GM10266 (cell line): ENCODE measurements around the gene MYOCD.

ENCODE experiments used
- DNase-seq: peaks from one replicate; pipeline ENCODE4 v3.0.0; 2012; ENCODE audit errors: extremely low spot score
- CTCF ChIP-seq: IDR thresholded peaks from 2 replicates; pipeline ENCODE4 v1.5.1; 2012; ENCODE audit warnings: mild to moderate bottlenecking, low read depth; ENCODE audit not compliant: control insufficient read depth, insufficient read depth; ENCODE audit errors: missing control alignments

MYOCD gene

GRCh38 chr17:12664252-12664651 is 1.4 kb upstream of the MYOCD start:
- TF ChIP-seq CTCF: no peak

GRCh38 chr17:12664894-12665262 is 812 bp upstream of the MYOCD start:
- no peak for DNase-seq
- no peak for TF ChIP-seq CTCF

More at GRCh38 chr17:12664252-12664651, 1.4 kb upstream of the MYOCD start:
- DNase-seq: no peak

GRCh38 chr17:12666718-12667117 is 1.0 kb downstream of the MYOCD start:
- no peak for DNase-seq

GRCh38 chr17:12667299-12667958 is 1.7 kb downstream of the MYOCD start:
- peak; percentile 45 for TF ChIP-seq CTCF
- peak; percentile 65 for DNase-seq

More at GRCh38 chr17:12666718-12667117, 1.0 kb downstream of the MYOCD start:
- TF ChIP-seq CTCF: no peak

GRCh38 chr17:12671906-12672305 is 6.2 kb downstream of the MYOCD start:
- DNase-seq: no peak
- TF ChIP-seq CTCF: no peak

GRCh38 chr17:12672947-12673346 is 7.3 kb downstream of the MYOCD start:
- no peak for DNase-seq
- TF ChIP-seq CTCF: no peak

GRCh38 chr17:12673788-12674187 is 8.1 kb downstream of the MYOCD start:
- no peak for TF ChIP-seq CTCF
- no peak for DNase-seq
